ENCODE measurements around the gene BACH2. TPM values are rescaled to one million over a fixed set of nuclear protein-coding genes. Genes with fewer than 3 reads are reported as not detected.

BACH2 gene
- polyA plus RNA-seq, 1 experiment: 2.2 TPM

DNA sequence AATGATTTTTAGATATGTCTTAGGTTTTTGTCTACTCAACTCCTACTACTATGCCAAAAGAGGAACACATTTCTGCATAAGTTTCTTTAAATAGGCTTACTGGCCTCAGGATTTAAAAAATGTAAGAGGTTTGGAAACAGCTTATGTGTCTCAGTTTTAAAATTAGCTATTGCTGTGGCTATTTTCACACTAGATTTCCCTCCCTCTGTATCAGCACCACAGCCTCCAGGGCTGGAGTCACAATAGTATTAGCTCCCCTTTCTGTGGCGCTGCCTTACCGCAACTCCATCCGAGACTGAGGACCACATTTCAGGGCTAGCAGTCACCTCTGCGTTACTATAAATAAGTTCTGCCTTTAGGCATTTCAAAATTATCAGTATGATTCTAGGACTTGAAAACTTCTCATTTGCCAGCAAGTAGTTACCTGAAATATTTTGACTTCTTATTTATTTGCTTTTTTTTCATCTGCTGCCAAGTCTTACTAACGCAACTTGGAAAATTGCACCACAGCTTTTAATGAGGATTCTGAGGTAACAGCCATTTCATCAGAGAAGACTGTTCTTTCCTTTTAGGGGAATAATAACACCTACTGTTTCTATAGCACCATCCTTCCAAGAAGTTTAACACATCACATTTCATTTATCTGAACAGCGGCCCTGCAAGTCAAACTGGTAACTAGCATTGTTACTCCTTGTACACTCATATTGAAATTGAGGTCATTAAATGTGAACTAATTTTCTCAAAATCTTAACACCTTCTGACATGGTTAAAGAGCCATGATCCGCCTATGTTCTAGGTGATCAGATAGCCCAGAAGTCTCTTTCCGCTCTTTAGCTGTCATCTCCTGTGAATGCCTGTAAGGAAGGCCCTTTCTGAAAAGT is 296.5 kb downstream of the BACH2 start:
- Histone ChIP-seq H3K4me3 (ENCODE audit: low read depth, low read length) (no peak overlapping the region), H3K9me3 (ENCODE audit: control insufficient read depth, insufficient read depth, low read length) (no peaks in the 10 kb centered on the region), H3K27me3 (ENCODE audit: control insufficient read depth, insufficient read depth, low read length) (no peaks in the 10 kb centered on the region), H3K27ac (ENCODE audit: low read depth, low read length) (no peak overlapping the region)
- POLR2A ChIA-PET: interaction anchor here (0.9 kb wide), 1 partner anchor 15 kb away, joined by 3 read pairs; no protein-coding TSS in a partner anchor
- no peak for DNase-seq (ENCODE audit: low read depth, low spot score)
- TF ChIP-seq, protein P1, sequence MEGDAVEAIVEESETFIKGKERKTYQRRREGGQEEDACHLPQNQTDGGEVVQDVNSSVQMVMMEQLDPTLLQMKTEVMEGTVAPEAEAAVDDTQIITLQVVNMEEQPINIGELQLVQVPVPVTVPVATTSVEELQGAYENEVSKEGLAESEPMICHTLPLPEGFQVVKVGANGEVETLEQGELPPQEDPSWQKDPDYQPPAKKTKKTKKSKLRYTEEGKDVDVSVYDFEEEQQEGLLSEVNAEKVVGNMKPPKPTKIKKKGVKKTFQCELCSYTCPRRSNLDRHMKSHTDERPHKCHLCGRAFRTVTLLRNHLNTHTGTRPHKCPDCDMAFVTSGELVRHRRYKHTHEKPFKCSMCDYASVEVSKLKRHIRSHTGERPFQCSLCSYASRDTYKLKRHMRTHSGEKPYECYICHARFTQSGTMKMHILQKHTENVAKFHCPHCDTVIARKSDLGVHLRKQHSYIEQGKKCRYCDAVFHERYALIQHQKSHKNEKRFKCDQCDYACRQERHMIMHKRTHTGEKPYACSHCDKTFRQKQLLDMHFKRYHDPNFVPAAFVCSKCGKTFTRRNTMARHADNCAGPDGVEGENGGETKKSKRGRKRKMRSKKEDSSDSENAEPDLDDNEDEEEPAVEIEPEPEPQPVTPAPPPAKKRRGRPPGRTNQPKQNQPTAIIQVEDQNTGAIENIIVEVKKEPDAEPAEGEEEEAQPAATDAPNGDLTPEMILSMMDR (IDR thresholded peaks at IDR 0.05; ENCODE audit: low read depth, low read length): no peak
- CTCF ChIA-PET: interaction anchor here (1.1 kb wide), 1 partner anchor 393 kb away, joined by 3 read pairs; no protein-coding TSS in a partner anchor

DNA sequence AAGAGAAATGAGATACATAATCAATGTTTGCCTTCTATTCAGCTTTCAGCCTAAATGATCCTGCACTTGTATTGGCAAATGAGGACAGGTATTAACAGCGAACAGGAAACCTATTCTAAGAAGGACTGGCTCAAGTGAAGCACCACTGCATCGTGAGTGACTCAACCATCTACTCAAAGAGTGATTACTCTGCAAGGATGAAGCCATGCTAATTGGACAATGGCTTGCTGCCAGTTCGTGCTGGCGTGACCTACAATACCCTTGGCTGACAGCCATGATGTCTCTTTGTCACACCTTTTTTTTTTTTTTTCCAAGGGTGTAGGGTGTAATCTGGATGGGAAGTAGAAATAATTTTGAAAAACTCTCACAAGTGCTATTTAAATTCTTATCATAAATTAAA is 297.5 kb downstream of the BACH2 start:
- DNase-seq (ENCODE audit: low read depth, low spot score): no peak
- Histone ChIP-seq H3K9me3 (ENCODE audit: control insufficient read depth, insufficient read depth, low read length) (no peaks in the 10 kb centered on the region), H3K27ac (ENCODE audit: low read depth, low read length) (no peak overlapping the region), H3K4me3 (ENCODE audit: low read depth, low read length) (no peak overlapping the region), H3K27me3 (ENCODE audit: control insufficient read depth, insufficient read depth, low read length) (no peaks in the 10 kb centered on the region)
- ChIA-PET CTCF (no interaction called here), POLR2A (no interaction called here)
- TF ChIP-seq, protein P1 (IDR thresholded peaks at IDR 0.05; ENCODE audit: low read depth, low read length): no peak

DNA sequence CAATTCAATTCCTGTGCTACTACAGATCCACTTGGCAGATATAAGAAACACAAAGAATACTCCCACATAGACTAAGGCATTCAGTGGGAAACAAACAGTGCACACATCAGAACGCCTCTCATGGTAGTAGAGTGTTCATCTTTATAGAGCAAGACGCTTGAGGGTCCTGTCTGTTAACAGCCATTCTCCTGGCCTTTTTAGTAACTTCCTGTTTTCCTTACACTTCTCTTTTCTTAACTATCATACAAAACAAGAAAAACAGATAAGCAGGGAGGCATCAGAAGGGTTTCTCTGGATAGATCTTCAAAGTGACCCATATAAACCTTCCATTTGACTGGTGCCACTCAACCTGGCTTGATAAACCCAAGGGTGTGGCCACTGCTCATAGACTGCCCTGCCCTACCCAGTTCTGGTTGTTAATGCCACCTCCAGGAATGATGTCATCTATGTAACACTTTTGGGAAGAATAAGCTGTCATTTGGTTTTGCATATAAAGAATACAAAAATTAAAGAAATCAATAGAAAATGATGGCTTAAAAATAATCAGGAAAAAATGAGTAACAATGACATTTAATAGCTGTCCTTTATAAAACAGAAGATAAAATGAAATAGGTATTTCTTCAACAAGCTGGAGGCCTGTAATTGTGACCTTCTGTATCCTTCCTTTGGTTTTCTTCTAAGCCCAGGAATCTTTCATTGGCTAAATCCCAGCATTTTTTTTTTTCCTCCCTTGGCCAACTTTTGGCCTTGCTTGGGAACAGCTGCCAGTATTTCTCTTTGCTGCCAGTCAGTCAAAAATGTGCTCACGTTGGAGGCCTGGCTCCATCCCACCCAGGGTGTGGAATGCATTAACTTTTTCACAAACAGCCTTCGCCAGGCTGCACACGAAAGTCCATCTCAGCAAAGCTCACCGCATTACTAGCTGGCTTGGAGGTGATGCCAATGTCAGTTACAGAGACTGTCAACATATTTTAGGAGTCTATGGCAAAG is 298.9 kb downstream of the BACH2 start:
- DNase-seq (ENCODE audit: low read depth, low spot score): no peak
- no peaks in the 10 kb centered on the region for H3K9me3 ChIP-seq (ENCODE audit: control insufficient read depth, insufficient read depth, low read length)
- H3K27ac ChIP-seq (ENCODE audit: low read depth, low read length): no peak overlapping the region
- CTCF ChIA-PET: interaction anchor here (0.8 kb wide), 2 partner anchors 58 to 97 kb away, joined by 3 to 4 read pairs; no protein-coding TSS in a partner anchor
- TF ChIP-seq, protein P1 (IDR thresholded peaks at IDR 0.05; ENCODE audit: low read depth, low read length): no peak
- POLR2A ChIA-PET: no interaction called here
- no peak overlapping the region for H3K4me3 ChIP-seq (ENCODE audit: low read depth, low read length)
- no peaks in the 10 kb centered on the region for H3K27me3 ChIP-seq (ENCODE audit: control insufficient read depth, insufficient read depth, low read length)

DNA sequence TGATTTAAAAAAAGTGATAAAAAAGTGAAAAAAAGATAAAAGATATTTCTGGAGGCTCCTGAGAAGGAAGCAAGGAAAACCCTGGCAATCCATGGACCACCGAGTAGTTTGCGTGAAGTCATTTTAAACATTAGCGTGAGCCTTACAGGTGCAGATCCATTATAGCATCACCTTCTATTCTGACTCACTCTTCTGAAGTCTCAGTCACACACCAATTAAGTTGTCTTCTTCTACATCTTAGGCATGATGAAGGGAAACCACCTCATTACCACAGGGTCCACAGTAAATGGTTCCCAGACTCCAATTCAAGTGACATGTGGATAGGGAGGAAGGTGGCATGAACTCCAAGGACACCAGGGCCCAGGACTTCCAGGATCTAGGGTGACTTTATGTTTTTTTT is 303.2 kb downstream of the BACH2 start:
- ChIA-PET POLR2A (no interaction called here), CTCF (no interaction called here)
- Histone ChIP-seq H3K9me3 (ENCODE audit: control insufficient read depth, insufficient read depth, low read length) (no peaks in the 10 kb centered on the region), H3K4me3 (ENCODE audit: low read depth, low read length) (no peak overlapping the region), H3K27me3 (ENCODE audit: control insufficient read depth, insufficient read depth, low read length) (no peaks in the 10 kb centered on the region), H3K27ac (ENCODE audit: low read depth, low read length) (no peak overlapping the region)
- TF ChIP-seq, protein P1 (IDR thresholded peaks at IDR 0.05; ENCODE audit: low read depth, low read length): no peak
- DNase-seq (ENCODE audit: low read depth, low spot score): no peak

Data from AG04450 (cell line).